KOPT-K1 (cell line): ENCODE measurements around the gene WNT4.
"Not testable (repeated sequence)": the region's sequence is repeated elsewhere in the genome, so short reads cannot be mapped to it uniquely, and the experiment has no call there.

Experiments used
- H3K27ac ChIP-seq: fragments of 200-600 bp; sonication (generic); 2 replicates; pipeline ENCODE4 v1.5.1; 2016; ENCODE audit warnings: antibody characterized with exemption, mild to moderate bottlenecking, low read depth, low read length; ENCODE audit not compliant: poor library complexity, severe bottlenecking
- H3K36me3 ChIP-seq: fragments of 200-600 bp; sonication (generic); 2 replicates; pipeline ENCODE4 v1.5.1; 2017; ENCODE audit warnings: antibody characterized with exemption, mild to moderate bottlenecking, low read length, moderate library complexity; ENCODE audit not compliant: insufficient read depth
- H3K9me3 ChIP-seq: fragments of 200-600 bp; sonication (generic); 2 replicates; pipeline ENCODE4 v1.5.1; 2017; ENCODE audit warnings: antibody characterized with exemption, low read length, mild to moderate bottlenecking; ENCODE audit not compliant: insufficient read depth, poor library complexity, severe bottlenecking

WNT4 gene

DNA sequence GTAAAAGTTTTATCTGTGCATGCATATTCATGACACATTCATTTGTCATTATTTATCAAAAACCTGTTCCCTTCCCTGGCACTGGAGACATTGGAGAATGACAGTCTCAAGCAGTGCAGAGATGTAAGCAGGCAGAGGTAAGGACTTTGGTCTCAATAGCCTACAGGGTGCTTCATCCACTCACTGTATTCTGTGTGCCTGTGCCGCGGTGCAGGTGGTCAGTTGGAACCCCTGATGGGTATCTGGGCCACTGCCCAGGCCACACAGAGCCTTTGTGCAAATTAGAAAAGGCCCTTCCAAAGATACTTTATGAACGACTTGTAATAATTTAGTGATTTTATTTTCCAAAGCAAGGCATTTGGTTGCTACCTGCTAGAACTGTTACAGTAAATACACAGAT lies 46.4 kb downstream of the WNT4 start:
- Histone ChIP-seq H3K27ac (no peak overlapping the region), H3K36me3 (peaks cover 90% of the 10 kb centered on the region)

DNA sequence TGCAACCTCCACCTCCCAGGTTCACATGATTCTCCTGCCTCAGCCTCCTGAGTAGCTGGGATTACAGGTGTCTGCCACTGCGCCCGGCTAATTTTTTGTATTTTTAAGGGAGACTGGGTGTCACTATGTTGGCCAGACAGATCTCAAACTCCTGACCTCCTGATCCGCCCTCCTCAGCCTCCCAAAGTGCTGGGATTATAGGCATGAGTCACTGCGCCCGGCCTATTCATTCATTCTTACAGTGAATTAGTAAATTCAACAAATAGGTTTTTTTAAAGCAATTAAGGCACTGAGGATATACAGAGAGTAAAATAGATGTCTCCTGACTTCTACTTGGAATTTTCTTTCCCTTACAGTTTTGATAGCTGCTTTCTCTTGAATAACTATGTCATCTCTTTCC lies 46.9 kb downstream of the WNT4 start:
- Histone ChIP-seq H3K27ac (no peak overlapping the region), H3K36me3 (peaks cover 90% of the 10 kb centered on the region), H3K9me3 (no peaks in the 10 kb centered on the region)

More for the DNA sequence above, 46.4 kb downstream of the WNT4 start:
- no peaks in the 10 kb centered on the region for H3K9me3 ChIP-seq

DNA sequence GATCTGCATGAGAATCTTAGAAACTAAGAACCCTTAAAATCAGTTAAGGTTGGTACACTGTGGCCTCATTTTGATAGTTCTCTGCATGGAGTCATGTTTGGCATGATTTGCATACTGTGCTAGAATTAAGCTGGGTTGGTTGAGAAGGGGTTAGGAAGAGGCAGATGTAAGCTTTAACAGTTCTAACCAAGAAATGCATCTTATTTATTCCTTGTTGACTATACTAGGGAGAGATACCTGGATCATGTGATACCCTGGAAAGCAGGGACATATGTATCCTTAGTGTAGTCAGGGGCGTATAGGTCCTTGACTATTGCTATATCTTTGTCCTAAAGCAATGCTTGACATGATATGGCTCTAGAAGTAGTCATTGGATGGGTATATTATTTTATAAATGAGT lies 49.4 kb downstream of the WNT4 start:
- Histone ChIP-seq H3K36me3 (peaks cover 86% of the 10 kb centered on the region), H3K9me3 (no peaks in the 10 kb centered on the region), H3K27ac (no peak overlapping the region)

DNA sequence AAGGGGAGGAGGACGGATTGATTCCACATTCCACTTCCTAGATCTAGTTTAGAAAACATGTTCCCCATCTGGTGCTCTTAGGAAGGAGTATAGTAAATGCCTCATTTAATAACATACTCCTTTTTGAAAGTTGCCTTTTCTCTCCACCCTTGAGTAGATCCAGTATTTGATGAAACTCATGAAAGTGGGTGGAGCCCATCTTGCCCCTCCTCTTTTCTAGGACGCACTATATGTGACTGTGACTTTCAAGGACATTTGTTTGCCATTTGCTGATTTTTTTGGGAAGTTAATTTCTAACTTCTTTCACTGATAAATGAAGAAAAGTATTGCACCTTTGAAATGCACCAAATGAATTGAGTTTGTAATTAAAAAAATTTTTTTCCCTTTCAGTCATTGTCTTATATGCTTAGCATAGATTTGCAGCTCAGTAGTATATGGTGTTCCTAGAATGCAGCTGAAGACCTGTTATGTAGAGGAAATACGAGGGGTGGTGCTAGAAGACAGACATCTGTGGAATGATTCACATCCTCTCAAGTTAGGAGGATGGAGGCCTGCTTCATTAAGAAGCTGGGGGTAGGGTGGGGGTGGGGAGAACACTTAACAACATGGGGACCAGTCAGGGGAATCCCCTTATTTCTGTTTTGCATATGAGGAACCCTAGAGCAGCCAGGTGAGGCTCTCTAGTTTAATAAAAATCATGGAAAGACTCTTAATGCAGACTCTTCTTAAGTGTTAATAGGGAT lies 50.7 kb downstream of the WNT4 start:
- not testable (repeated sequence) for H3K27ac ChIP-seq, H3K9me3 ChIP-seq
- peaks cover 87% of the 10 kb centered on the region for H3K36me3 ChIP-seq

DNA sequence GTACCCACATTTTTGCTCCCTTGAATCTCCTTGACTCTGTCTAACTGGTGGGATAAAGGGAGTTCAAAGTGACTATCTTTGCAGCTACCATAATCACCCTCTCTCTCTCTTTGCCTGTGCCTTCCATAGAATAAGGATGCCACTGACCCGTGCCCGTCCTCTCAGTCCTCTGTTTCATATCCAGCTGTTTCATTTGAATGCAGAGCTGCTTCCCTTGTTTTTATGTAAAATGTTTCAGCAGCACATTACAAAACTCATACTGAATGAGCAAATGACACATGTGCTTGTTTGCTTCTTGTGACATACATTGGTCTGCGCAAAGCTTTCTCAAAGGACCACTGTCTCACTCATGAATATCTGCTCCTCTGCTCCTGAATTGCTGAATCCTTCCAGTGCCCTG lies 52.0 kb downstream of the WNT4 start:
- no peaks in the 10 kb centered on the region for H3K9me3 ChIP-seq
- H3K27ac ChIP-seq, result peak overlapping the region; percentile 57
- H3K36me3 ChIP-seq, result peaks cover 87% of the 10 kb centered on the region

DNA sequence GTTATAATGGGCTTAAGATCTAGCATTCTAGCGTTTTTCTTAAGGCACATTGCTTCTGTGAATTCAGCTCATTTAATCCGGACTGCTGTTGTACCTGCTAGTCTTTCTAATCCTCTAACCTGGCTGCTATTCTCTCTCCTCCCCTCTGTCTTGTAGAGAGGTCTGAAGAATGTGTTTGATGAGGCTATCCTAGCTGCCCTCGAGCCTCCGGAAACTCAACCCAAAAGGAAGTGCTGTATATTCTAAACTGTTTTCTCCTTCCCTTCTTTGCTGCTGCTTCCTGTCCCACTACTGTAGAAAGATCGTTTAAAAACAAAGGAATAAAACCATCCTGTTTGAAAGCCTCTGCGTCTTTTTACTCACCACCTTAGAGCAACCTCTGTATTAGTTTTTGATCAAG lies 53.1 kb downstream of the WNT4 start:
- H3K9me3 ChIP-seq, result no peaks in the 10 kb centered on the region
- peaks cover 88% of the 10 kb centered on the region for H3K36me3 ChIP-seq
- peak overlapping the region; percentile 57 for H3K27ac ChIP-seq

DNA sequence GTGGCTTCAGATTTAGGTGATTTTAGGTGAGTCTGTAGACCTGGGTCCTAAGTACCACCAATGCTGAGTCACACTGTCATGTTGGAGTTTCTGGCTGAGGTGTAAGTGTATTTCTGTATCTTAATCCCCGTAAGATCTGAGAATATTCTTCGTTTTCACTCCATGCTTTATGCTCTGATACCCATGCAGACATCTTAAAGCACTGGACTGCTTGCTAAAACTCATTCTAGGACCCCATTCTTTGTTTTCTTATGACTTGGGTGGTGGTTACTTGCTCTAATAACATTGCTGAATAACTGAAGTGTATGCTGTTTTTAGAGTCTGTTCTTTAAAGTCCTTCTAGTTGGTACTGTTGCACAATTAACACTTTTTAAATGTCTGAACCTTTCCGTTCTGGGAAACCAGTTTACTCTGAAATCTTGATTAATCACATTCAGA lies 53.7 kb downstream of the WNT4 start:
- Histone ChIP-seq H3K36me3 (peaks cover 89% of the 10 kb centered on the region), H3K27ac (peak overlapping the region; percentile 57)

DNA sequence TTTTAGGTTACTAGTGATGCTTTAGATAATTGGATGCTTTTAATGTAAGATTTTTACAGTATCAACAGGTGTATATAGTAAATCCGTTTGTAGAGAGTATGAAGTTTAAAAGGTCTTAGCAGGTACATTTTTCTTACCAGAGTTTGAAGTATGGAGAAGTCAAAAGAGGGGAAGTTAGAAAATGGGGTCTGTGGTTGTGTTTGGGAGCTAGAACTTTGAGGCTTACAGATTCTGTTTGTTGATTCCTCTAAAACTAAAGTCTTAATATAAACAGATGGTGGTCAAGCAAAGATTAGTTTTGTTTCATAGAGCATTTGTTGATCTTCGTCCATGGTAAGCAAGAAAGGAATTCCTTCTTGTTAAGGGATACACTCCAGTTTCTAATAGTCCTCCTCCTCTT lies 54.6 kb downstream of the WNT4 start:
- Histone ChIP-seq H3K9me3 (no peaks in the 10 kb centered on the region), H3K27ac (peak overlapping the region; percentile 57), H3K36me3 (peaks cover 89% of the 10 kb centered on the region)

More for the DNA sequence above, 53.7 kb downstream of the WNT4 start:
- H3K9me3 ChIP-seq, result no peaks in the 10 kb centered on the region

DNA sequence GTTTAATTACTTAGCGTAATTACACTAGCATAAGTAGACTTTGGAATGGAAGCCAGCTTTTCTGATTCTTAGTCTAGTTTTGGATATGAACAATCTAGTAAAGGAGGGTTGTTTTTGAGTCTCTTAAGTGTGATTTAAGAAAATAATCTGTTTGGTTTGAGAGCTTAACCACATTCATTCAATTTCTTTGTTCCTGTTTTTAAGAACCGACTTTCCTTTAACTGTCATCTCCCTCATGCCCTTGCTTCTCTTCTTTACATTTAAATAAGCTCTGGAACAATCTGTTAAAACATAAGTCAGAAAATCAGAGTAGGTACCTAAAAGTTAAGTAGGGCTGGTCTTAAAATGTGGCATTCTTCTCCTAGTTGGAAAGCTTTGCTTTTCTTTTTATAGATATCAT lies 62.7 kb downstream of the WNT4 start:
- no peaks in the 10 kb centered on the region for H3K9me3 ChIP-seq
- no peak overlapping the region for H3K27ac ChIP-seq
- H3K36me3 ChIP-seq, result peaks cover 95% of the 10 kb centered on the region

DNA sequence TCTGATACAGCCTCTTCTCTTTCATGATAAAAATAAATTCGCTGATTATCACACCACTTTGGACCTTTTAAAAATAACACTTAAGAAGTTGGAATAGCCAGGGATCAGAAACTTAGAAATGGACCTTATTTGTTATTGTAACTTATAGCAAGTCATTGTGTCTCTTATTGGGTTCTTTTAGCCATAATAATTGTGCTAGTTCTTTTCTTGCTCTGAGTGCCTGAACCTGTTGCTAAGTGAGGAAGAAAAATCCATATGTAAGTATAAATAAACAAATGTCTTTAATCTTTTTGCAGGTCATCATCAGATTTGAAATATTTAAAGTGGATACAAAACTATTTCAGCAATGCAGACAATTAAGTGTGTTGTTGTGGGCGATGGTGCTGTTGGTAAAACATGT lies 64.8 kb downstream of the WNT4 start:
- peaks cover 94% of the 10 kb centered on the region for H3K36me3 ChIP-seq

DNA sequence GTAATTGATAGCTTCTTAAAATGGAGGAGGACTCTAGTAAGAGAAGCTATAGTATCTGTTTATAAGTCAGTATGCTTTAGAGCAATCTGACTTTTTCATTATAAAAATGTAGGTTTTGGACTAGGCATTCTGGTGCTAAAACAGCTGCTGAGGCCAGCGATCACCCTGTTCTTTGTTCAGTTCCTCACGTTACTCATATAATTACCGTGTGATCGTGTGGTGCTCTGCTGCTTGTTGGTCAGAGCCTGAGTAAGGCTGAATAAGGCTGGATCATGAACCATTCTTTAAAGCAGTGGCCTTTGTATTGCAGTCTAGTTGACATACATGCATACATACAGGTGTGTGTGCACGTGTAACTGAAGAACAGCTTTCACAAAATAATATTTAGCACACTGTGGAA lies 65.2 kb downstream of the WNT4 start:
- H3K36me3 ChIP-seq, result peaks cover 91% of the 10 kb centered on the region
- H3K27ac ChIP-seq, result no peak overlapping the region
- no peaks in the 10 kb centered on the region for H3K9me3 ChIP-seq

More for the DNA sequence above, 64.8 kb downstream of the WNT4 start:
- Histone ChIP-seq H3K9me3 (no peaks in the 10 kb centered on the region), H3K27ac (no peak overlapping the region)

DNA sequence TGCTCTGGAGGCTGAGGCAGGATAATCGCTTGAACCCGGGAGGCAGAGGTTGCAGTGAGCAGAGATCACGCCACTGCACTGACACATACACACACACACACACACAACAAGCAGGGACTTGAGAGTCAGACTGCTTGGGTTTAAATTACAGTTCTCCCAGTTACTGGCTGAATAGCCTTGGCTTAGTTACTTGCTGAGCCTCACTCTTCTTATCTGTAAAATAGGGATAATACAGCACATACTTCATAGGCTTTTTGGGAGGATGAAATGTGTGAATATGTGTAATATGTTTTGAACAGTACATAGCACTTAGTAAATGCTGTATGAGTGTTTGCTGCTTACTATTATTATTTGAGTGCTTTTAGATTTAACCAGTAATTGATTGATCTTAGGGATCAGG lies 66.6 kb downstream of the WNT4 start:
- H3K9me3 ChIP-seq, result no peaks in the 10 kb centered on the region
- peaks cover 86% of the 10 kb centered on the region for H3K36me3 ChIP-seq
- no peak overlapping the region for H3K27ac ChIP-seq

DNA sequence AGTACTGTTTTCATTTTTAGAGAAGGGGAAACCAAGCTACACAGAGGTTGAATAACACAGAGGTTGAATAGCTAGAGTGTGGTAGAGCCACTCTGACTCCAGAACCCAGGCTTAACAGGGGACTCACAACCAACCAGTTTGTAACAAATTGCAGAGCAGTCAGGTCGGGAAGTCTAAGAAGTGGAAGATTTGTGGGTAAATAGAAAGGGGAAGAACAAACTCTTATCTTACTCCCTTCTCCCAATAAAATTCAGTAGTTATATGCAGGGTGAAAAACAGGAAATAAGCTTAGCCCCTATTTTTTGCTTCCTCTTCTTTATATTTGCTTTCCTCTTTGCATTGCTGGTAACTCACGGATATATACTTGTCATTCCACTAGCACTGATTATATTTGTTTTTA lies 67.2 kb downstream of the WNT4 start:
- Histone ChIP-seq H3K36me3 (peaks cover 84% of the 10 kb centered on the region), H3K27ac (no peak overlapping the region)

DNA sequence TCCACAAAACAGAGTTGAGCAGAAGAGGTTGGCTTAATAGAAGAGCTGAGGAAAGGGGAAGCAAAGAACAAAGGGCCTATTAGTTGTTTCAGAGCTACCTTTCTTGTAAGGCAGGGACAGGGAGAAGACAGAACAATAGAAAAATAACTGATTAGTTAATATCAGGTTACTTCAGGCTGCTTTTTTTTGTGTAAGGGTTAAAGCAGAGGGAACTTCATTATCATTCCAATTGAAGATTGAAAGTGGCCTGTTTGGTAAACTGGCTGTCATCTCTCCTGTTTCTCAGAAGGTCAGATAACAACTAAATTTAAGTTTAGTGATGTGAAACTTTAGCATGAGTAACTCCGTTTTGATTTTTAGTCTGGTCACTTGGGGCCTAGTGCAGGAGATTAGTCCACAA lies 68.1 kb downstream of the WNT4 start:
- H3K36me3 ChIP-seq, result peaks cover 74% of the 10 kb centered on the region
- H3K27ac ChIP-seq, result no peak overlapping the region

More for the DNA sequence above, 67.2 kb downstream of the WNT4 start:
- no peaks in the 10 kb centered on the region for H3K9me3 ChIP-seq

DNA sequence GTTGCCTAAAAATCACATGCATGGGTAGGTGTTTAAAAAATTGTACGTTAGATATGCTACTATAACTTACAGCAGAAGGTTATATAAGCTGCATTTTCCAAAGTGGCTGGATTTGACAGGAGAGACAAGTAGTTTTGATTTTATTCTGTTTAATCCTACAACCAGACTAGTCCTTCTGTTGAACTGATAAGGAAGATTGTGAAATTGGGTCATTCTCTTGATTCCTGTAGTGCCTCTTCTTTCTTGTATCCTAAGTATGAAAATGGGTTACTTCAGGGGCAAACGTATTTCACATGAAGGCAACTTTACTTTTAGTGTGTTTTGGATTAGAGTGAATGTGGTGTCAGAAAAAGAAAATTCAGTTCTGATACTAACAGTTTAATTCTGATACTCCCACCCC lies 71.4 kb downstream of the WNT4 start:
- H3K27ac ChIP-seq, result no peak overlapping the region
- no peaks in the 10 kb centered on the region for H3K9me3 ChIP-seq
- peaks cover 57% of the 10 kb centered on the region for H3K36me3 ChIP-seq

More for the DNA sequence above, 68.1 kb downstream of the WNT4 start:
- no peaks in the 10 kb centered on the region for H3K9me3 ChIP-seq
